Fibroblast of the aortic adventitia (primary cell): Measurements from ENCODE around the gene SMIM14. TPM values are rescaled to one million over a fixed set of nuclear protein-coding genes. Genes with fewer than 3 reads are reported as not detected.

Experiments used
- DNase-seq: peaks from one replicate; pipeline ENCODE4 v3.0.0-alpha.2; 2010; ENCODE audit warnings: low read depth
- H3K4me3 ChIP-seq: 2 replicates; pipeline ENCODE4 v1.5.1; 2011; ENCODE audit warnings: low read depth, mild to moderate bottlenecking, control low read depth, low read length, moderate library complexity
- CTCF ChIP-seq: IDR thresholded peaks from 2 replicates; pipeline ENCODE4 v1.5.1; 2011; ENCODE audit warnings: mild to moderate bottlenecking, low read length, control low read depth, inconsistent platforms; ENCODE audit not compliant: insufficient read depth
- total RNA-seq: library from RNA; depleted of rRNA; stranded (reverse); fragments of >200 nt; gene quantifications from 2 replicates; pipeline ENCODE4 v1.2.3, GENCODE V29; 2012; ENCODE audit warnings: low replicate concordance

The SMIM14 gene
- total RNA-seq, 1 donor = 122 TPM

GRCh38 chr4:39526765-39527295 is 111.8 kb downstream of the SMIM14 start:
- DNase-seq = peak; percentile 32
- TF ChIP-seq CTCF = no peak
- H3K4me3 ChIP-seq = peak overlapping the region; percentile 87

GRCh38 chr4:39525822-39526690 is 112.6 kb downstream of the SMIM14 start:
- no peak for DNase-seq
- TF ChIP-seq CTCF = no peak
- H3K4me3 ChIP-seq = peak overlapping the region; percentile 87

- no peak for TF ChIP-seq CTCF
- H3K4me3 ChIP-seq = peak overlapping the region; percentile 13
- no peak for DNase-seq
Measured at GRCh38 chr4:39524161-39524957, 114.3 kb downstream of the SMIM14 start.

- DNase-seq = no peak
- peak overlapping the region; percentile 1 for H3K4me3 ChIP-seq
- no peak for TF ChIP-seq CTCF
Measured at GRCh38 chr4:39522068-39522467, 116.6 kb downstream of the SMIM14 start.

- peak; percentile 83 for DNase-seq
- H3K4me3 ChIP-seq = peak overlapping the region; percentile 36
- TF ChIP-seq CTCF = no peak
Measured at GRCh38 chr4:39521253-39521919, 117.3 kb downstream of the SMIM14 start.

- DNase-seq = no peak
- H3K4me3 ChIP-seq = no peak overlapping the region
- TF ChIP-seq CTCF = no peak
Measured at GRCh38 chr4:39518484-39518883, 120.2 kb downstream of the SMIM14 start.
